ENCODE results near the gene SLC44A1.
A peak's percentile ranks its signal among the peaks of the same experiment; 100 is the strongest.

SLC44A1 gene

GRCh38 chr9:105415662-105415980 is 171.2 kb downstream of the SLC44A1 start:
- Histone ChIP-seq H3K36me3 (ENCODE audit: insufficient read depth) (no peaks in the 10 kb centered on the region), H3K79me2 (ENCODE audit: insufficient read depth, low read depth) (no peaks in the 10 kb centered on the region), H3K4me2 (no peak overlapping the region; the same call in 1 of the 2 replicates), H3K27me3 (ENCODE audit: insufficient read depth, low read depth) (no peaks in the 10 kb centered on the region), H3K27ac (no peak overlapping the region), H2AFZ (ENCODE audit: low read depth) (no peak overlapping the region), H3K4me1 (ENCODE audit: low read depth, poor library complexity, severe bottlenecking) (peaks cover 27% of the 10 kb centered on the region), H3K4me3 (IDR thresholded peaks at IDR 0.05; ENCODE audit: insufficient read depth, low read depth, low read length) (no peak overlapping the region), H3K9ac (no peak overlapping the region), H4K20me1 (ENCODE audit: insufficient read depth) (no peaks in the 10 kb centered on the region)
- peak; percentile 11; the same call in 1 of the 2 replicates for TF ChIP-seq CTCF (conservative IDR thresholded peaks at IDR 0.05; ENCODE audit: low read depth, low read length)

- no peak overlapping the region; the same call in 1 of the 2 replicates for H3K9ac ChIP-seq
- no peaks in the 10 kb centered on the region for H3K27me3 ChIP-seq (ENCODE audit: insufficient read depth, low read depth)
- peak overlapping the region; percentile 21; the same call in 1 of the 2 replicates for H2AFZ ChIP-seq (ENCODE audit: low read depth)
- peak overlapping the region; percentile 34; the same call in 1 of the 2 replicates for H3K27ac ChIP-seq
- H3K4me2 ChIP-seq, result peak overlapping the region; percentile 42; the same call in 1 of the 2 replicates
- H4K20me1 ChIP-seq (ENCODE audit: insufficient read depth), result no peaks in the 10 kb centered on the region
- TF ChIP-seq CTCF (conservative IDR thresholded peaks at IDR 0.05; ENCODE audit: low read depth, low read length), result no peak
- H3K4me1 ChIP-seq (ENCODE audit: low read depth, poor library complexity, severe bottlenecking), result peaks cover 27% of the 10 kb centered on the region
- no peaks in the 10 kb centered on the region for H3K36me3 ChIP-seq (ENCODE audit: insufficient read depth)
- no peak overlapping the region for H3K4me3 ChIP-seq (IDR thresholded peaks at IDR 0.05; ENCODE audit: insufficient read depth, low read depth, low read length)
- H3K79me2 ChIP-seq (ENCODE audit: insufficient read depth, low read depth), result no peaks in the 10 kb centered on the region
These were observed 172.4 kb downstream of the SLC44A1 start for GRCh38 chr9:105416840-105417239.

- no peaks in the 10 kb centered on the region for H4K20me1 ChIP-seq (ENCODE audit: insufficient read depth)
- no peak overlapping the region for H3K4me2 ChIP-seq
- TF ChIP-seq CTCF (conservative IDR thresholded peaks at IDR 0.05; ENCODE audit: low read depth, low read length), result no peak
- H3K27me3 ChIP-seq (ENCODE audit: insufficient read depth, low read depth), result no peaks in the 10 kb centered on the region
- no peak overlapping the region for H2AFZ ChIP-seq (ENCODE audit: low read depth)
- no peaks in the 10 kb centered on the region for H3K79me2 ChIP-seq (ENCODE audit: insufficient read depth, low read depth)
- H3K4me3 ChIP-seq (IDR thresholded peaks at IDR 0.05; ENCODE audit: insufficient read depth, low read depth, low read length), result no peak overlapping the region
- H3K9ac ChIP-seq, result no peak overlapping the region
- H3K36me3 ChIP-seq (ENCODE audit: insufficient read depth), result no peaks in the 10 kb centered on the region
- peaks cover 27% of the 10 kb centered on the region for H3K4me1 ChIP-seq (ENCODE audit: low read depth, poor library complexity, severe bottlenecking)
- no peak overlapping the region for H3K27ac ChIP-seq
These were observed 174.4 kb downstream of the SLC44A1 start for GRCh38 chr9:105418588-105419500.

GRCh38 chr9:105419816-105420597 is 175.6 kb downstream of the SLC44A1 start:
- TF ChIP-seq CTCF (conservative IDR thresholded peaks at IDR 0.05; ENCODE audit: low read depth, low read length), result no peak
- no peak overlapping the region for H2AFZ ChIP-seq (ENCODE audit: low read depth)

More at GRCh38 chr9:105419816-105420597, 175.6 kb downstream of the SLC44A1 start:
- Histone ChIP-seq H3K4me3 (IDR thresholded peaks at IDR 0.05; ENCODE audit: insufficient read depth, low read depth, low read length) (no peak overlapping the region), H3K4me2 (no peak overlapping the region), H4K20me1 (ENCODE audit: insufficient read depth) (no peaks in the 10 kb centered on the region), H3K27ac (no peak overlapping the region), H3K79me2 (ENCODE audit: insufficient read depth, low read depth) (no peaks in the 10 kb centered on the region), H3K36me3 (ENCODE audit: insufficient read depth) (no peaks in the 10 kb centered on the region), H3K9ac (no peak overlapping the region), H3K4me1 (ENCODE audit: low read depth, poor library complexity, severe bottlenecking) (peaks cover 24% of the 10 kb centered on the region), H3K27me3 (ENCODE audit: insufficient read depth, low read depth) (no peaks in the 10 kb centered on the region)
